Retina (tissue), 1 donor: Measurements from ENCODE around the gene PYURF.

Experiments used
- DNase-seq: peaks from one replicate; pipeline ENCODE4 v3.0.0-alpha.2; 2016

The PYURF gene

DNA sequence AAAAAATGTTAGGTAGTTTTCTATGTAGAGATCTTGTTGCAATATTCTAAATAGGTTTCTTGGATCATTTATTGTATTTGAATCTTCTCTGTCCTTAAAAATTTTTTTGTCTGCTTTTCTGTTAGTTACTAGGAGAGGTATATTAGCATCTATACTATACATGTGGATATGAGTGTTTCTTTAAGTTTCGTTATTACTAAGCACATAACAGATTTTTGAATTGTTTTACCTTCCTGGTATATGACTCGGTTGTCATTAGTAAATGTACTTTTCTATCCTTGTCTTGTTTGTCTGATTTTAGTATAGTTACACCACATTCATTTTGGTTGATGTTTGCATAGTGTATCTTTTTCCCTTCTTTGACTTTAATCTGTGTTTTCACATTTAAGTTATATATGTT lies 20.2 kb downstream of the PYURF start:
- DNase-seq = no peak

DNA sequence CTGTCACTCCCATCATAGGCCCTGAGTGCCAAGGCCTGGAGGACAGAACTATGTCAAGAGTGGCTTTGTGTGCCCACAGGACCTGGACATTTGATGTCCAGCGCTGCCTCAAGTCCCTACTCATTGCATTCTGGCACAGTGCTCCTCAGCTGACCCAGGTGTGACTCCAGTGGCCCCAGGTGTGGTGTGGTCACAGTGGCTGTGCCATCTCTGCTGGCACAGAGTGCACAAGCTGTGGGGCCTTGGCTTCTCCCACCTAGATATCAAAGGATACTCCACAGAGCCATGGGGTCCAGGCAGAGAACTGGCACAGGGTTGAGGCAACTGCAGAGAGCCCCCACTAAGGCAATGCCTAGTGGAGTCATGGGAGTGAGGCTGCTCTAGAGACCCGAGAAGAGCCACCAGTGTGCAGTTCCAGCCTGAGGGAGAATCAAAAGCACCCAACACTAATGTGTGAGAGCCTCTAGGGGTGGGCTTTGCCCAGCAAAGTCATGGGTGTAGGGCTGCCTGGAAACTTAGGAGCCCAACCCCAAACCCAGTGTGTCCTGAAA lies 25.6 kb downstream of the PYURF start:
- DNase-seq = no peak

DNA sequence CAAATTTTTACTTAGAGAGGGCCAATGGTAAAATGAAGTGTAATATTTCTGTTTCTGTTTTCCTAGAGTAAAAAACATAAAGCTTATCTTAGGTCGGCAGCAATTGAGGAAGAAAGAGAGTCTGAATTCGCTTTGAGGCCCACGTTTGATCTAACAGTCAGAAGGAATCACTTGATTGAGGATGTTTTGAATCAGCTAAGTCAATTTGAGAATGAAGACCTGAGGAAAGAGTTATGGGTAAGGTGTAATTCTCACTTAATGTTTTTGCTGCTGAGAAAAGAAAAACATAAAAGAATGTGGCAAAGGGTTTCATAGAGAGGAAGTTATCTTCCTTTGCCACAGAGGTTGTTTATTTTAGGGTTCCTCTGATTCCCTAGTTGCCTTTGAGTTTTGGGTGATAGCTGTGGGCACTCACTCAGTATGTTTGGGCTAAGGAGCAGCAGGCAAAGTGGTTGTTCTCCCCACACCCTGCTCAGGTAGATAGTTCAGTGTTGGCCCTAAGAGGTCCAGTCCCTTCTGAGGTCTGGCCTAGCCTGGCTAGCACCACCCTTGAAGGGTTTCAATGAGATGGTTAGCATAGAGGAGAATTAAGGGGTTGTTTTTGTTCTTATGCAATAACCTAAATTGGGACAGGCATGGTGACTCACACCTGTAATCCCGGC lies 34.3 kb downstream of the PYURF start:
- no peak for DNase-seq

DNA sequence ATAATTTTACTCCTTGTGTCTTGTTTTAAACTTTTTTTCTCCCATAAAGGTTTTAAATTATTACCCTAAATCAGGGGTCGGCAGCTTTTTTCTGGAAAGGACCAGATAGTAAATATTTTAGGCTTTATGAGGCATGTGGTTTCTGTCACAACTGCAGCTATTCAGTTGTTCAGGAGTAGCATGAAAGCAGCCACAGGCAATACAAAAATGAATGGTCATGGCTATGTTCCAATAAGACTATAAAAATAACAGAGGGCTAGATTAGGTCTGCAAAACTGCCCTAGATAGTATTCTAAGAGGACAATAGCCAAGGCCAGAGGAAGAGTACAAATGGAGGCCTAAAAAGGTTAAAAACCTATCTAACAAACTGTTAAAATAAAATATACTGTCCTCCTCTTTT lies 42.0 kb downstream of the PYURF start:
- no peak for DNase-seq

DNA sequence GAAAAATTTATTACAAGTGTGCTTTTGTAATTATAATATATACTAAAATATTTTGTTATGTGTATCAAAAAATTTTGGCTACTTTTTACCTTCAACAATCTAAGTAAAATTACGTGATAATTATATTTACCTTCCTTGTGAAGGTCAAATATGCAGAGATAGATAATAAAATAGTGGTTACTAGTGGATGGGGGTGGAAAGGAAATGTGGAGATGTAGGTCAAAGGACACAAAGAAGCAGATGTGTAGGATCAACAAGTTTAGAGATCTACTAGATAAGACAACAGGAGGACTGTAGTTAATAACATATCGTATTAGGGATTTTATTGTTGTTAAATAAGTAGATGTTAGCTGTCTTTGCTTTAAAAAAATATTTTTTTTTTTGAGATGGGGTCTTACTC lies 45.3 kb downstream of the PYURF start:
- DNase-seq = no peak

DNA sequence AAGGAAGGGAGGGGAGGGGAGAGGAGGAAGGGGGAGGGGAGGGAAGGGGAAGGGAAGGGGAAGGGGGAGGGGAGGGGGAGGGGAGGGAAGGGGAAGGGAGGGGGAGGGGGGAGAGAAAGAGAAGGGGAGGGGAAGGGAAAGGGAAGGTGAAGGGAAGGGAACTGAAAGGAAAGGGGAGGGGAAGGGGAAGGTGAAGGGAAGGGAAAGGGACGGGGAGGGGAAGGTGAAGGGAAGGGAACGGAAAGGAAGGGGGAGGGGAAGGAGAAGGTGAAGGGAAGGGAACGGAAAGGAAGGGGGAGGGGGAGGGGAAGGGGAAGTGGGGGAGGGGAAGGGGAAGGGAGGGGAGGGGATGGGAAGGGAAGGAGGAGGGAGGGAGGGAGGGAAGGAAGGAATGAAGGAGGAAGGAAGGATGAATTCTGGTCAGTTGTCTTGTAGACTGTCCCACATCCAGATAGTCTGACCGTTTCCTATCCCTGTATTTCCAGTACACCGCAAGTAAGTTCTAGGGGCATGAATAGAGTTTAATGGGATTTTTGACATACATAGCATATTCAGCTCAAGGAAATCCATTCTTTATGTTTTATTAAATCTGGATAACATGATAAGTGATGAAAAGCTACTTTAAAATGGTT lies 46.2 kb downstream of the PYURF start:
- no peak for DNase-seq
